ENCODE measurements around the gene EYA2.

EYA2 gene

GRCh38 chr20:47113362-47114109, 218.9 kb downstream of the EYA2 start:
- no peak overlapping the region for H3K4me3 ChIP-seq (ENCODE audit: low read depth, low read length)
- no peak for DNase-seq (ENCODE audit: low read depth)
- TF ChIP-seq CTCF (IDR thresholded peaks at IDR 0.05; ENCODE audit: low read depth, low read length) (no peak), MAX (IDR thresholded peaks at IDR 0.05; ENCODE audit: low read depth, low read length) (no peak), MYC (IDR thresholded peaks at IDR 0.05; ENCODE audit: low read depth, low read length) (no peak), POLR2A (IDR thresholded peaks at IDR 0.05; ENCODE audit: extremely low read depth, insufficient read length) (no peak)

GRCh38 chr20:47115694-47116093, 221.1 kb downstream of the EYA2 start:
- DNase-seq (ENCODE audit: low read depth) = no peak
- no peak for TF ChIP-seq MAX (IDR thresholded peaks at IDR 0.05; ENCODE audit: low read depth, low read length)
- no peak for TF ChIP-seq CTCF (IDR thresholded peaks at IDR 0.05; ENCODE audit: low read depth, low read length)
- no peak for TF ChIP-seq POLR2A (IDR thresholded peaks at IDR 0.05; ENCODE audit: extremely low read depth, insufficient read length)
- no peak for TF ChIP-seq MYC (IDR thresholded peaks at IDR 0.05; ENCODE audit: low read depth, low read length)
- H3K4me3 ChIP-seq (ENCODE audit: low read depth, low read length) = no peak overlapping the region

- DNase-seq (ENCODE audit: low read depth) = no peak
- no peak overlapping the region for H3K4me3 ChIP-seq (ENCODE audit: low read depth, low read length)
- TF ChIP-seq MAX (IDR thresholded peaks at IDR 0.05; ENCODE audit: low read depth, low read length) (no peak), CTCF (IDR thresholded peaks at IDR 0.05; ENCODE audit: low read depth, low read length) (no peak), POLR2A (IDR thresholded peaks at IDR 0.05; ENCODE audit: extremely low read depth, insufficient read length) (no peak), MYC (IDR thresholded peaks at IDR 0.05; ENCODE audit: low read depth, low read length) (no peak)
Observed at GRCh38 chr20:47117371-47117770, 222.7 kb downstream of the EYA2 start.

GRCh38 chr20:47117773-47118172, 223.1 kb downstream of the EYA2 start:
- no peak for DNase-seq (ENCODE audit: low read depth)
- H3K4me3 ChIP-seq (ENCODE audit: low read depth, low read length) = no peak overlapping the region
- no peak for TF ChIP-seq MAX (IDR thresholded peaks at IDR 0.05; ENCODE audit: low read depth, low read length)
- no peak for TF ChIP-seq CTCF (IDR thresholded peaks at IDR 0.05; ENCODE audit: low read depth, low read length)
- no peak for TF ChIP-seq POLR2A (IDR thresholded peaks at IDR 0.05; ENCODE audit: extremely low read depth, insufficient read length)
- TF ChIP-seq MYC (IDR thresholded peaks at IDR 0.05; ENCODE audit: low read depth, low read length) = no peak

- no peak overlapping the region for H3K4me3 ChIP-seq (ENCODE audit: low read depth, low read length)
- TF ChIP-seq POLR2A (IDR thresholded peaks at IDR 0.05; ENCODE audit: extremely low read depth, insufficient read length) (no peak), CTCF (IDR thresholded peaks at IDR 0.05; ENCODE audit: low read depth, low read length) (no peak), MAX (IDR thresholded peaks at IDR 0.05; ENCODE audit: low read depth, low read length) (no peak), MYC (IDR thresholded peaks at IDR 0.05; ENCODE audit: low read depth, low read length) (no peak)
- DNase-seq (ENCODE audit: low read depth) = no peak
Observed at GRCh38 chr20:47118206-47118605, 223.6 kb downstream of the EYA2 start.

Data from NB4 (cell line).